HG02885 (cell line): ENCODE results near the gene CASZ1.

Source experiments
- ATAC-seq: cut with Tn5 transposase; IDR thresholded peaks from one replicate; pipeline ENCODE4 v1.9.1; 2021; ENCODE audit warnings: mild to moderate bottlenecking; ENCODE audit not compliant: unreplicated experiment, poor library complexity

Gene CASZ1

DNA sequence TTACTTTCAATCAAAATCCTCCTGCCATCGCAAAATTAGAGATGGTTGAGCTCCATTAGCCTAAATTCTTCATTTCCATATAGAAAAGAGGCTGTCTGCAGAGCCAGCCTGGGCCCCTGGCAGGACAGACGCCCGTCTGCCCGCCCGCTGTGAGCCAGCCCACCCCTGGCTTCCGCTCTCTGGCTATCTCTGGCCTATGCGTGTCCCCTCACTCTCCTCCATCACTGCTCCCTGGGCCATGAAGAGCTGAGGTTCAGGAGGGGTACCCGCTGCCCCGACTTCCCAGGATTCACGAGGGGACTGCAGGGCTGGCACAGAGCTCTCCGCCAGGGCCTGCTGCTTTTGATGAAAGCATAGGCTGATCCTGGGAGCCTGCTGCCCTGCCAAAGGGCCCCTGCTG, 117.6 kb downstream of the CASZ1 start:
- no peak for ATAC-seq

DNA sequence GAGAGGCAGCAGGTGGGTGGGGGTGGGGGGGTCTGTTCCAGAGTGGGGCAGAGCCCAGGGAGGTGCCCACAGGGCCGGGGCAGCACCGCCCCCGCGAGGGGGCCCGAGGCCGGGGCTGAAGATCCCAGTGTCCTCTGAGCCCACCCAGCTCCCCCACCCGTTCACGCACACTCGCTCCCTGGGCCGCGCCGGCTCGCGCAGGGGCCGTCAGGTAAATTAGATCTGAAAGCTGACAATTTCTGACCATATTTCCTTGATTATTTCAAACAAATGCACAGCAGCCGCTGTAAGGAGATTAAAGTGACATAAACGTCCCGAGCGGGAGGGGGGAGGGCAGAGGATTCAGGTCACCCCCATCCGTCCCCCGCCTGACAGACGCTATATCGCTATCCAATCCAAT, 118.0 kb downstream of the CASZ1 start:
- no peak for ATAC-seq

GRCh38 chr1:10677491-10678391, 118.7 kb downstream of the CASZ1 start:
- no peak for ATAC-seq

GRCh38 chr1:10676963-10677362, 119.5 kb downstream of the CASZ1 start:
- no peak for ATAC-seq

- no peak for ATAC-seq
Observed at GRCh38 chr1:10675813-10676212, 120.6 kb downstream of the CASZ1 start.

GRCh38 chr1:10674700-10675609, 121.5 kb downstream of the CASZ1 start:
- ATAC-seq = no peak

DNA sequence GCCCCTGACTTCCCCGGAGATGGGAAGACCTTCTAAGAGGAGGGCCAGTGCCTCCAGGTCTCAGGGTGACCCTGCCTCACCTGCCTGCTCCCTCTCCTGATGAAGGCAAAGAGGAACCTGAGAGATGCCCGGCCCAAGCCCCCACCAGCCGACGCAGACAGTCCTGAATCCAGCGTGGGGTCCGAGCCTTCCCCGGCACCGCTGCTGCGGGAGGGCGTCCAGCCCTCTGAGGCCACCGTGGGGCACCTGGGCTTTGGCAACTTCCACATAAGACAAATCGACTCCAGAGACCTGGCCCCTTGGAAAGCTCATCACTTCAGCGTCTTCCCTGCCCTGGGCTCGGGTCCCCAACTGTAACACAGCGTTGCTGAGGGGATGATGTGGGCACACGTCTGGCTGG, 122.2 kb downstream of the CASZ1 start:
- ATAC-seq = no peak

GRCh38 chr1:10673109-10673711, 123.2 kb downstream of the CASZ1 start:
- no peak for ATAC-seq

GRCh38 chr1:10672343-10673050, 123.9 kb downstream of the CASZ1 start:
- no peak for ATAC-seq

DNA sequence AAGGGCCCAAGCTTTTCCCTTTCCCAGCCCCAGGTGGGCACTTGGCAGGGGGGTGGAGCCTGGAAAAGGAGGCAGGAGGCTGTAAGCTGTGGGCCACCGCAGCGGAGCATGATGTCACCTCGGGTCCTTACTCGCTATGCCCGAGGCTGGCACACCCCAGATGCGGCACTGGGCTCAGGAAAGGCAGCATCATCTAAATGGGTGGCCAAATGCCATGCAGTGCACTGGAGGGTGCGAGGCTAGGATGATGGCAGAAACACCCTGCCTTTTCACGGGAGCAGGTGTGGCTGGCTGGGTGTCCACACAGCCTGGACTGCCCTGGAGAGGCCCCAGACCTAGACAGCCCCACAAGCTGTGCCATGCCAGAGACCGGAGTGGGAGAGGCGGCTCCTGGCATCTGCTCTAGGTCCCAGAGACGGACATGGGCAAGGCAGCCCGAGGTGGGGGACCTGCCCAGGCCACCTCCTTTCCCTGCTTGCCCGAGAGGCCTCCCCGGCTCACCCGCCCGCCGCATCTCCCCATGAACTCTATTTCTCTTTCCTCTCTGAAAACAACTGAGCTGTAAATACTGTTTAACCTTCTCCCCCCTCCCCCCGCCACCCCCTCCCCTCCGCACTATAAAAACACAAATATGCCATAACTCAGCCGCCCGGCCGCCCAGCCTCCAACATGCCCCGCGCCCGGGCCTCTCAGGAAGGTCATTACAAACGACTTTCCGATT, 124.7 kb downstream of the CASZ1 start:
- ATAC-seq = no peak

GRCh38 chr1:10671090-10671489, 125.4 kb downstream of the CASZ1 start:
- ATAC-seq = no peak

DNA sequence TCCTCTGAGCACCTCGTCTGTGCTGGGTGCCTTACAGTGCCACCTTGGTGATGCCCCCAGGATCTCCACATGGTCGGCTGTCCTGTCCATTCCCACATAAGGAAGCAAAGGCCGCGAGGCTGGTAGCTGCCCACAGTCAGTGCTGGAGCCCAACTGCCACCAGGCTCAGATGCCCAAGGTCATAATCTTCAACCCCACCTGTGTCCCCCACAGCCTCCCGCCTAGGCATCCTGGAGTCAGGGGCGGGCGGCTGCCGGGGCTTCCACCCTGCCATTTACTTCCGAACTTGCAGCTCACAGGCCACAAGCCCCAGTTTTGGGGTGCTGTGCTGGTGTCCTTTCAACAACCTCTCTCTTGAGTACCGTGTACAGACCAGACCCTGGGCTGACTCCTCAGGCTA, 126.3 kb downstream of the CASZ1 start:
- no peak for ATAC-seq

- ATAC-seq = no peak
Observed at GRCh38 chr1:10669570-10669969, 126.9 kb downstream of the CASZ1 start.

DNA sequence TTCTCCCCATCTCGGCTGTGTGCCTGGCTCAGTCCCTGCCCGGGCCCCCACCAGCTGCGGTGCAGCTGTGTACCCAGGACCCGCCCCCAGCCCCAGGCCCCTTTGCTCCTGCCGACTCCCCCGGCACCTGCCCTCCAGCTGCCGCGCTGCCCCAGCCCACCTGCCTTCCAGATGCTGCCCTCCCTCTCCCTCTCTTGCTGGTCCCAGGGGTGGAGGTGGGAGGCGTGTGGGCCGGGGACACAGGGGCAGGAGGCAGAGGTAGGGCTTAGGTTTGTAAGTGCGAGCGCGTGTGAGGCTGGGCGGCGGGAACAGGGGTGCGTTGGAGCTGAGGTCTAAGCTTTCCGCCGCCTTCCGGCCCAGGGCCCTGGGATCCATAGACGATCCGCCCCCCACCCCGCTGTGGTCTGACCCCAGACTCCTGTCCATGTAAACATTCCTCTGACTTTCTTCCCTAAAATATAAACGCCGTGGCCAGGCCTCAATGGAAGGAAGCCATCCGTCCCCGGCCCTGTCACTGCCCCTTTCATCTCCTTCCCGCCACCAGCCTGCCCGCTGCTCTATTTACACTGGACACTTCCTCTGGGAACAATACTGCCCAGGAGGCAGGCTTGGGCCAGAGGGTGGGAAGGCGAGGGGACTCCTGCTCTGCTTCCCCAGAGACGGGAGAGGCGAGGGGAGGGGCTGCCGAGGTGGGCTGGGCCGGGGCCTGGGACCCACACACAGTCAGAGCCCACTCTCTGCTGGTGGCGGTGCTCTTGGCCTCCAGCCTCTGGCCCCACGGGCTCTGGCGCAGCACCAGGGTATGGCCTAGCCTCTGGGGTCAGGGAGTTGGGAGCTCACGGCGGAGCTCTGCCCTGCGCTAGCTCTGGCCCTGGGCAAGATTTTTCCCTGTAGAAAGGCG, 128.3 kb downstream of the CASZ1 start:
- no peak for ATAC-seq

DNA sequence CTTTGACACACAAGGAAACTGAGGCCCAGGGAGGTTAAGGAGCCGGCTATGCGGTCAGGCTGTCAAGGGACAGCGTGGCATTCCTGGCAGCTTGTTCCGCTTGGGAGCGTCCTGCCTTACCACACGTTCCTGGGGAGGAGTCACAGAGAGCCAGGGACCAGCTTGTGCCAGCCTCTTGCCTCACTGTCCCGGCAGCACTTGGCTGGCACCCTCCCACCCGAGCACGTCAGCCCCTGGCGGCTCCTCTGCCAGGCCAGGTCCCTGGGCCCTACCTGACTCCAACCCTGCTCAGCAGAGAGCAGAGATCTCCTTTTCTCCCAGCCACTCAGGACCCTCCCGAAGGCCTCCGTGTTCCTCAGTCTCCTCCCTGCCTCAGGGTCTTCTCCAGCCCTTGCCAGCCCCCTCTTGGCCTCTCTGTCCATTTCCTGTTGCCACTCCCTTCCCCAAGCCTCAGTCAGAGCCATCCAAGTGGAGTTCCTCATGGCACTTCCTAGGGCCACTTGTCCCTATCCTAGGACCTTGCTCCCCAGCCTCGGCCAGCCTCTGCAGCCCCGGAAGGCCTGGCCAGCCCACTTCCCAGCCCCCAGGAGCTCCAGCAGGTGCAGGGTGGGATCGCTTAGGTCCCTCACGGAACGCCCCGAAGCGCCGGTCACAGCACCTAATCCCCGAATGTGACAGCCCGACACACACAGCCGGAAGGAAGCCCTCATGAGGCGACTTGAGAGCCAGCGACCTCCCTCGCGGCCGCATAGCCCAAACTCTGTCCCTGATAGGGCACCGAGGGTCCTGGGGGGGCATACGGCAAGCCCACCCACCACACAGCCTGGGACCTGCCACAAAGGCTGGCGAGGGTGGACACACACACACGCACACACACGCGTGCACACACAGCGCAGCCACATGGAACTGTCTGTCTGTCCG, 130.3 kb downstream of the CASZ1 start:
- no peak for ATAC-seq

- ATAC-seq = no peak
Observed at GRCh38 chr1:10665226-10665625, 131.2 kb downstream of the CASZ1 start.

DNA sequence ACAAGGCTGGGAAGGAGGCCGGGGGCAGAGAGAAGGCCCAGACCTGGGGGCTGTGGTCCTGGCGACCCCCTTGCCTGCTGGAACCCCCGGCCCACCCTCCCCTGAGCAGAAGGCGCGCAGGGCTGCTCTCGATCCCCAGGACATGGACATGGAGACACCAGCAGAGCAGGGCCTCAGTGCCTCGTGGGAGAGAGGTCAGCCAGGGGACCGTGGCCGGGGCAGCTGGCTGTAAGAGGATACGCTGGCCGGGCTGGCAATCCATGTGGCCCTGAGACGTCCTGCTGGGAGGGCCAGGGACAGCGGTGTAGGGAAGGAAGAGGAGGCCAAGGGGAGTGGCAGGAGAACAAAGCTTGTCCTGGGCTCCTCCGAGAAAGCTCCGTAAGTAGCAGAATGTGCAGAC, 132.2 kb downstream of the CASZ1 start:
- no peak for ATAC-seq

- ATAC-seq = no peak
Observed at GRCh38 chr1:10663678-10664035, 132.8 kb downstream of the CASZ1 start.
